B cell (primary cell): ENCODE measurements around the gene C10orf88.
A peak's percentile ranks its signal among the peaks of the same experiment; 100 is the strongest.

ENCODE experiments used
- EZH2 ChIP-seq: IDR thresholded peaks from 2 replicates; pipeline ENCODE4 v1.6.1; 2012; ENCODE audit warnings: borderline replicate concordance, low read depth, mild to moderate bottlenecking, moderate library complexity, low read length; ENCODE audit not compliant: insufficient read depth, poor library complexity, severe bottlenecking
- TF ChIP-seq, protein P1 (sequence below): fragments of 200-600 bp; IDR thresholded peaks from one replicate; pipeline ENCODE4 v1.8.0; 2022; ENCODE audit warnings: antibody characterized with exemption, mild to moderate bottlenecking

DNA sequence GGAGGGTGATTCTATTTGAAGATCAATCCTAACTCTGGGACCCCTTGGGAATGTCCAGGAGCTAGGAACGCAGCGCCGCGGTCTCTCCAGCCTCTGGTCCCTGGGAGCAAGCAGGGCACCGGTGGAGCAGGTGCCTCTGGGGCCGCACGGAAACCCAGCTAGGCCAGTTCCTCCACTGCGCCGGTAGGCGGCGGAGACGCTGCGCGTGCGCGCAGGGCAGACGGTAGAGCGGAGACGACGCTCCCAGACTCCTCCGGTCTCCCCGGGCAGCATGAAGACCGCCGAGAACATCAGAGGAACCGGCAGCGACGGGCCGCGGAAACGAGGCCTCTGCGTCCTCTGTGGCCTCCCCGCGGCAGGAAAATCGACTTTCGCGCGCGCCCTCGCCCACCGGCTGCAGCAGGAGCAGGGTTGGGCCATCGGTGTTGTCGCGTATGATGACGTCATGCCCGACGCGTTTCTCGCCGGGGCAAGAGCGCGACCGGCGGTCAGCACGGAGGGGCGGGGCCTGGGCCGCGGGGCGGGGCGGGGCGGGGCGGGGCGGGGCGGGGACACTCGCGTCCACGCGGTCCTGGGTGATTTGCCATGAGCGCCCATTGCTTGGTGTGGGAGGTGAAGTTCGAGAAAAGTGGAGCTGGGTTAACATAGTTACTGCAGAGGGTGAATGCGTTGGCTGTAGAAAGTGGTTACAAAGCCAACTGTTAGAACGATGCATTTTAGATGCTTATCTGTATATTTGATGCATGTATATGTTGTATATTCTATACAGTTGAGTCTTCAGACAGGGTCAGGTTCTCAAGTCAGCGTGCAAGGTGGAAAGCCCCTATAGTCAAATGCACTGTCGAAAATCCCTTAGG lies 26.4 kb upstream of the C10orf88 start, which contains the start of gene PSTK:
- TF ChIP-seq, protein P1, sequence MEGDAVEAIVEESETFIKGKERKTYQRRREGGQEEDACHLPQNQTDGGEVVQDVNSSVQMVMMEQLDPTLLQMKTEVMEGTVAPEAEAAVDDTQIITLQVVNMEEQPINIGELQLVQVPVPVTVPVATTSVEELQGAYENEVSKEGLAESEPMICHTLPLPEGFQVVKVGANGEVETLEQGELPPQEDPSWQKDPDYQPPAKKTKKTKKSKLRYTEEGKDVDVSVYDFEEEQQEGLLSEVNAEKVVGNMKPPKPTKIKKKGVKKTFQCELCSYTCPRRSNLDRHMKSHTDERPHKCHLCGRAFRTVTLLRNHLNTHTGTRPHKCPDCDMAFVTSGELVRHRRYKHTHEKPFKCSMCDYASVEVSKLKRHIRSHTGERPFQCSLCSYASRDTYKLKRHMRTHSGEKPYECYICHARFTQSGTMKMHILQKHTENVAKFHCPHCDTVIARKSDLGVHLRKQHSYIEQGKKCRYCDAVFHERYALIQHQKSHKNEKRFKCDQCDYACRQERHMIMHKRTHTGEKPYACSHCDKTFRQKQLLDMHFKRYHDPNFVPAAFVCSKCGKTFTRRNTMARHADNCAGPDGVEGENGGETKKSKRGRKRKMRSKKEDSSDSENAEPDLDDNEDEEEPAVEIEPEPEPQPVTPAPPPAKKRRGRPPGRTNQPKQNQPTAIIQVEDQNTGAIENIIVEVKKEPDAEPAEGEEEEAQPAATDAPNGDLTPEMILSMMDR: peak; percentile 97
- TF ChIP-seq EZH2: no peak
